ENCODE data around the gene PTX4.

PTX4 gene

GRCh38 chr16:1502092-1503004, 13.6 kb upstream of the PTX4 start:
- TF ChIP-seq POLR2AphosphoS5 (IDR thresholded peaks at IDR 0.05; ENCODE audit: low read depth, low read length) (no peak), SIN3A (IDR thresholded peaks at IDR 0.05; ENCODE audit: borderline replicate concordance, insufficient read depth, low read length) (no peak), FOXP2 (optimal IDR thresholded peaks at IDR 0.05; ENCODE audit: borderline replicate concordance, extremely low read depth, extremely low read length, insufficient read depth) (no peak), TAF1 (IDR thresholded peaks at IDR 0.05; ENCODE audit: borderline replicate concordance, insufficient read depth, low read length) (no peak), REST (IDR thresholded peaks at IDR 0.05; ENCODE audit: insufficient read depth in 1 of 2, low read depth in 2 of 2, low read length in 2 of 2) (no peak)

- TF ChIP-seq REST (IDR thresholded peaks at IDR 0.05; ENCODE audit: insufficient read depth in 1 of 2, low read depth in 2 of 2, low read length in 2 of 2) (no peak), SIN3A (IDR thresholded peaks at IDR 0.05; ENCODE audit: borderline replicate concordance, insufficient read depth, low read length) (no peak), POLR2AphosphoS5 (IDR thresholded peaks at IDR 0.05; ENCODE audit: low read depth, low read length) (no peak), TAF1 (IDR thresholded peaks at IDR 0.05; ENCODE audit: borderline replicate concordance, insufficient read depth, low read length) (no peak), FOXP2 (optimal IDR thresholded peaks at IDR 0.05; ENCODE audit: borderline replicate concordance, extremely low read depth, extremely low read length, insufficient read depth) (no peak)
Observed at GRCh38 chr16:1501630-1502029, 12.9 kb upstream of the PTX4 start.

DNA sequence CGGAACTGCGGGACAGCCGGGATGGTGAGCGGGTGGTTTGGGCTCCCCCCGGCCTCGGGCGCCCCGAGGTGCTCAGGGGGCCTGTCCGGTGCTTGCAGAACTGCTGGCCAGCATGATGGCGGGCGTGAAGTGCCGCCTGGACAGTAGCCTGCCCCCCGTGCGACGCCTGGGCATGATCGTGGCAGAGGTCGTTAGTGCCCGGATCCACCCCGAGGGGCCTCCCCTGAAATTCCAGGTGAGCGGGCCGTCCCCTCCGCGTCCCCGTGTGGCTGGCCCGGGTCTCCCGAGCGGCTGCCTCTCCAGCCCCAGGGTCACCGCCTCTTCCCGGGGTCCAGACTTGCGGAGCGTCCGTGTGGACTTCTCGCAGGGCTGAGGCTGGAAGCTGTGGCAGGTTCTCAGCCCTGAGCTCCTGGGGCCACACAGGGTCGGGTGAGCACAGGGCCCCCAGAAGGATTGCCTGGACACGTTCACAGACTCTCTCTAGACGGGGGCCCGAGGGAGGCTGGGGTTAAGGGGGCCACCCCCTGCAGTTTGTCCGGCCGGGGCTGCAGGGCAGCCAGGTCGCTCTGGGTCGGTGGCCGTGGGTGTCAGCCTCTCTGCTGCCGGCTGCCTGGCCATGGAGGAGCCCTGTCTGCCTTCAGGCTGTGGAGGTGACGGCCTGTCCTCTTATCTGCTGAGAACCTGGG, 11.9 kb upstream of the PTX4 start:
- TF ChIP-seq REST (IDR thresholded peaks at IDR 0.05; ENCODE audit: insufficient read depth in 1 of 2, low read depth in 2 of 2, low read length in 2 of 2) (no peak), POLR2AphosphoS5 (IDR thresholded peaks at IDR 0.05; ENCODE audit: low read depth, low read length) (no peak), TAF1 (IDR thresholded peaks at IDR 0.05; ENCODE audit: borderline replicate concordance, insufficient read depth, low read length) (no peak), FOXP2 (optimal IDR thresholded peaks at IDR 0.05; ENCODE audit: borderline replicate concordance, extremely low read depth, extremely low read length, insufficient read depth) (no peak)

DNA sequence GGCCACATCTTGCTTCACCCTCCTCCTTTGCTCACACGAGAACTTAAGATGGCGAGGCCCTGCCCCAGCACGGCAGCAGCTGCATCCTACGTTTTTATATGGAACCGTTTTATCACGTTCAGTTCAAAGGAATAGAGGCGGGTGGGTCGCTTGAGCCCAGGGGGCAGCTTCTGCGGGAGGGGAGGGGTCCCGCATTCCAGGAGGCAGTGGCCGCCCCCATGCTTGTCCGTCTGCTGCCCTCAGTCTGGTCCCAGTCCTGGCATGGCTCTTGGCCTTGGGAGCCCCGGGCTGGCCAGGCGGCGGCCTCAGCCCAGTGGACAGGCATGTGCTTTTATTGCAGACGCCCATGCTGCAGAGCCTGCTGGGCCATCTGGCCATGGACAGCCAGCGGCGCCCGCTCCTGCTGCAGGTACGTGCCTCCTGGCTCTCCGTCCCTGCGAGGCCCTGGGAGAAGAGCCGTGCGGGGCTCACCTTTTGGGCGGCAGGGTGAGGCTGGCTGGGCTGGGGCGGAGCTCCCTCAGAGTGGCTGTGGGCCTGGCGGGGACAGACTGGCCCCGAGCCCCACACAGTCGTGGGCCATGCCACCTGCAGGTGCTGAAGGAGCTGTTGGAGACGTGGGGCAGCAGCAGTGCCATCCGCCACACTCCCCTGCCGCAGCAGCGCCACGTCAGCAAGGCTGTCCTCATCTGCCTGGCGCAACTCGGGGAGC, 11.2 kb upstream of the PTX4 start:
- TF ChIP-seq FOXP2 (optimal IDR thresholded peaks at IDR 0.05; ENCODE audit: borderline replicate concordance, extremely low read depth, extremely low read length, insufficient read depth) (no peak), REST (IDR thresholded peaks at IDR 0.05; ENCODE audit: insufficient read depth in 1 of 2, low read depth in 2 of 2, low read length in 2 of 2) (no peak), POLR2AphosphoS5 (IDR thresholded peaks at IDR 0.05; ENCODE audit: low read depth, low read length) (no peak), SIN3A (IDR thresholded peaks at IDR 0.05; ENCODE audit: borderline replicate concordance, insufficient read depth, low read length) (no peak), TAF1 (IDR thresholded peaks at IDR 0.05; ENCODE audit: borderline replicate concordance, insufficient read depth, low read length) (no peak)

Data from PFSK-1 (cell line).